Measurements from ENCODE around the gene MUC4.

- TF ChIP-seq CTCF (IDR thresholded peaks at IDR 0.05; ENCODE audit: low read depth, low read length, poor library complexity, severe bottlenecking) = no peak
- TF ChIP-seq EZH2phosphoT487 (IDR thresholded peaks at IDR 0.05; ENCODE audit: borderline replicate concordance, low read length) = no peak
Measured at GRCh38 chr3:195822131-195822696, 10.5 kb upstream of the MUC4 start.
